Renal cortex interstitium (tissue), 11 donors: ENCODE measurements around the gene MZT2A. TPM values are rescaled to one million over a fixed set of nuclear protein-coding genes. Genes with fewer than 3 reads are reported as not detected.
"Not testable (repeated sequence)": the region's sequence is repeated elsewhere in the genome, so short reads cannot be mapped to it uniquely, and the experiment has no call there.

Experiments
- DNase-seq, 11 donors: peaks; one replicate each; pipeline ENCODE4 v3.0.0-alpha.2; 2013; ENCODE audit warnings: low read depth in 9 of 11, low spot score in 4 of 11; ENCODE audit errors: extremely low read depth in 1 of 11
- polyA plus RNA-seq, 3 donors: library from polyadenylated mRNA; unstranded; fragments of 120-200 nt; gene quantifications; one replicate each; pipeline ENCODE4 v1.2.1, GENCODE V29; 2013; ENCODE audit not compliant: insufficient read length in 3 of 3

Gene MZT2A
- polyA plus RNA-seq, 3 donors = 41.9 to 84.7 (median 67.9) TPM

- not testable (repeated sequence) for DNase-seq
Observed at GRCh38 chr2:131528981-131529863, 37.0 kb upstream of the MZT2A start.

DNA sequence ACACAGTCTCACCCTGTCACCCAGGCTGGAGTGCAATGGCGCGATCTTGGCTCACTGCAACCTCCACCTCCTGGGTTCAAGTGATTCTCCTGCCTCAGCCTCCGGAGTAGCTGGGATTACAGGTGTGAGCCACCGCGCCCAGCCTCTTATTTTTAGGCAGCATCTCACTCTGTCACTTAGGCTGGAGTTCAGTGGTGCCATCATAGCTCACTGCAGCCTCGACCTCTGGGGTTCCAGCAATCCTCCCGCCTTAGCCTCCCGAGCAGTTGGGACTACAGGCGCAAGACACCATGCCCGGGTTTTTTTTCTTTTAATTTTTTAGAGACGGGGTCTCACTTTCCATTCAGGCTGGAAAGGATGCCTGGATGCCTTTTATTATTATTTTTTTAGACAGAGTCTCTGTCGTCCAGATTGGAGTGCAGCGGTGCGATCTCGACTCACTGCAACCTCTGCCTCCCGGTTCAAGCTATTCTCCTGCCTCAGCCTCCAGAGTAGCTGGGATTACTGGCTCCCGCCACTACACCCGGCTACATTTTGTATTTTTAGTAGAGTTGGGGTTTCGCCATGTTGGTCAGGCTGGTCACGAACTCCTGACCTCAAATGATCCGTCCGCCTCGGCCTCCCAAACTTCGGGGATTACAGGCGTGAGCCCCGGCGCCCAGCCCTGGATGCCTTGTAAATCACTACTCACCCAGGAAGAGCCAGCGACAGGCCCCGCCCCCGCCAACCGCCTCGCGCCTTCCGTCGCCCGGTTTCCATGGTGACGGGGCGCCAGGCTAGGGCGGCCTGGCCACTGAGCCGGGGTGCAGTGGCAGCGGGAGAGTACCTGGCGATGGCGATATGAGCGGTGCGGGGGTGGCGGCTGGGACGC is 35.2 kb upstream of the MZT2A start, which contains the start of gene CCDC74A:
TSS of gene CCDC74A (plus strand) at position 758 of the 871 bp plus-strand sequence. CDS start at position 841, 83 bp downstream.
- peak in 4 of 11 donors; percentile 26 to 37 (median 28) for DNase-seq

DNA sequence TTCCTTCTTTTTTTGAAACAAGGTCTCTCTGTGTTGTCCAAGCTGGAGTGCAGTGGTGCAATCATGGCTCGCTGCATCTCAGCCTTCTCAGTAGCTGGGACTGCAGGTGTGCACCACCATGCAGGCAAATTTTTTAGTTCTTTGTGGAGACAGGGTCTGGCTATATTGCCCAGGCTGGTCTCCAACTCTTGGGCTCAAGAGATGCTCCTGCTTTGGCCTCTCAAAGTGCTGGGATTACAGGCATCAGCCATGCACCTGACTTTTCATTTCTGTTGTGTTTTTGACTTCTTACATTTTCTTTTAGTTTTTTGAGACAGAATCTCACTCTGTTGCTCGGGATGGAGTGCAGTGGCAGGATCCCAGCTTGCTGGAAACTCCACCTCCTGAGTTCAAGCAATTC is 33.1 kb upstream of the MZT2A start:
- DNase-seq = not testable (repeated sequence)

DNA sequence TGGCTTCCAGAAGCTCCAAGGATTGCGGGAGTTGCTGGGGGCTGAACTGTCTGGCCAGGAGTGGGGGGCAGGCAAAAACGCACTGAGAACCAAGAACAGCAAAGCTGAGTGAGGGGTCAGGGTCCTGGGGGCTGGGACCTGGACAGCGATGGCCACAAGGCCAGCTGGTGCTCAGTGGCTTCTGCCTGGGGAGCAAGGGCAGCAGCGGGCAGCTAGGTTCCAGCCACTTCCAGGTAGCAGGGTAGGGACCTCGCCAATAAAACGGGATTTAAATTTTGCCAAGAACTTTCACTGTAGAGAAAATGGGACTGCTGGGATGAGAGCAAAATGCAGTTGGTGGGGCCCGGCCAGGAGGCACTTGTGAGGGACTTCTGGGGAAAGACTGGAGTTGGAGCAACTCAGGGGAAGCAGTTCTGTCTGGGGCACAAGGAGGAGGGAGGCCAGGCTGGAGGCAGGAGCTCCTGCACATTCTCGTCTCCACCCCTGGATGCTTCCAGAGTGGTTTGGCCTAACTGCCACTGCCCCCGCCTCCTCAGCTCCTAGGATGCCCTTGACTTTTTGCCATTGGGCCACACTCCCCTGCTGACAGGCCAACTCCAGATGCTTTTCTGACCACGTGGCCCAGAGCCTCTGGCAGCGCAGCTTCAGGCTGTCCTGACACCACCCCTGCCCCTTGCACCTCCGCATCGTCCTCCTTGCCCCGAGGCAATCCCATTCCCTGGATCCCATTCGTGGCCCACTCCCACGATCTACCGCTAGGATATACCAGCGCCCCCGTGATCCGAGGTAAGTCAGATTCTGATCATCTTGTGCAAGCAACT is 30.0 kb upstream of the MZT2A start:
- no peak for DNase-seq

DNA sequence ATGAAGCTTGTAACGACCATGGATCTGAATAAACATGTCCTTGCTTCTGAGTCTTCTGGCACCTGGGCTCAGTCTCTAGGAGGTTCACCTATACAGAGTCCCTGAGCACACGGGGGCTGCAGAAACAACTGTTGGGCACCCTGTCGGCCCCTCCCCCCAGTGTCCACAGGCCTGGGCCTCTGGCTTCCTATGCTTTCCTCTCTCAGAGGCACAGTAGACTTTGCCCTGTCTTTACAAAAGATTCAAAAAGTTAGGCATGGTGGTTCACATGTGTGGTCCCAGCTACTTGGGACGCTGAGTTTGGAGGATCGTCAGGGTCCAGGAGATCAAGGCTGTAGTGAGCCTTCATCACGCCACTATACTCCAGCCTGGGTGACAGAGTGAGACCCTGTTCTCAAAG is 29.3 kb upstream of the MZT2A start:
- DNase-seq = not testable (repeated sequence)

DNA sequence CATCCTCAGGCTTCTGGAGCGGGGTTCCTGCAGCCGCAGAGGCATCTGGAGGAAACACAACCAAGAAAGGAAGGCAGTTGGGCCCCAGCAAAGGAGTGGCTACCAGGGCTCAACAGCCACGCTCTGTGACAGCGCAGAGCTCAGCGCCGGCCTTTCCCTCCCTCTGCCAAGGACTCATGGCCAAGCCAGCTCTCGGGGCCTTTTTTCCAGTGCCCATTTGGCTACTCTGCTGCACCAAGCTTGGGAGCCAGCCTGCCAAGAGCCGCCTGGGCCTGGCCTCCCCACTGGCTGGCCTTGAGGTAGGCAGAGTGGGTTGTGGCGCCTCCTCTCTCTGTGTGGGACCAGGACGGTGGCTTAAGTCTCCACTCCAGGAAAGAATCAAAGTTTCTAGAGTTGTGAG is 28.3 kb upstream of the MZT2A start:
- no peak for DNase-seq

- not testable (repeated sequence) for DNase-seq
Observed at GRCh38 chr2:131519871-131520470, 27.8 kb upstream of the MZT2A start.

DNA sequence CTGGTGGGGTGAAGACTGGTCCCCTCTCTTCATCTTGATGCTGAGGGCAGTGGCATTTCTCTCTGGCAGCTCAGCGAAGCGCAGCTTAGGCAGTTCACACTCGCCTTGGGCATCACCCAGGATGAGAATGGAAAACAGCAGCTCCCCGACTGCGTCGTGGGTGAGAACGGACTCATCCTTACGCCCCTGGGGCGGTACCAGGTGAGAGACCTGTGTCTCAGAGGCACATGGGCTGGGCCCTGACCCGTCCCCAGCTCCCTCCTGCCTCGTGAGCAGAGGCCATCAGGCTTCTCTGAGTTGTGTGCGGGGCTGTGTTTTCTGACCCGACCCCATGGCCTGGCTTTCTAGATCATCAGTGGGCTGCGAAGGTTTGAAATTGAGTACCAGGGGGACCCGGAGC is 27.3 kb upstream of the MZT2A start:
- DNase-seq = no peak

GRCh38 chr2:131518531-131518930 is 26.3 kb upstream of the MZT2A start:
- DNase-seq = not testable (repeated sequence)

DNA sequence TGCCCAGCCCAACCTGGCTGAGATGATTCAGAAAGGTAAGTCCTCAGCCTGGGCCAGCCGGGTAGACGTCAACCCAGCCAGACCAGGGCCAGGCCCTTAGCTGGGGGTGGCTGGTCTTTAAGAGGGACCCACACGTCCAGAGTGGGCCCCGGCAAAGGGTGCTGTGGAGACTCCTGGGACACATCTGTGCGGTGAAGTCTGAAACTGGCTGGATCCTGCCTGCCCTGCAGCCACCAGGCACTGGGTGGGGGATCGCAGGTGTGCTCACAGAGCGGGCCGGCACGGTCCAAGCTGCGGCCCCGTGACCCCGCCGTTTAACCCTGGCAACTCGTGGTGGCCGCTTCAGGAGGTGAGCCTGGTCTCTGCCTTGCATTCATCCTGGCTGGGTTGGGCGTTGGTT is 25.7 kb upstream of the MZT2A start:
- DNase-seq = not testable (repeated sequence)

DNA sequence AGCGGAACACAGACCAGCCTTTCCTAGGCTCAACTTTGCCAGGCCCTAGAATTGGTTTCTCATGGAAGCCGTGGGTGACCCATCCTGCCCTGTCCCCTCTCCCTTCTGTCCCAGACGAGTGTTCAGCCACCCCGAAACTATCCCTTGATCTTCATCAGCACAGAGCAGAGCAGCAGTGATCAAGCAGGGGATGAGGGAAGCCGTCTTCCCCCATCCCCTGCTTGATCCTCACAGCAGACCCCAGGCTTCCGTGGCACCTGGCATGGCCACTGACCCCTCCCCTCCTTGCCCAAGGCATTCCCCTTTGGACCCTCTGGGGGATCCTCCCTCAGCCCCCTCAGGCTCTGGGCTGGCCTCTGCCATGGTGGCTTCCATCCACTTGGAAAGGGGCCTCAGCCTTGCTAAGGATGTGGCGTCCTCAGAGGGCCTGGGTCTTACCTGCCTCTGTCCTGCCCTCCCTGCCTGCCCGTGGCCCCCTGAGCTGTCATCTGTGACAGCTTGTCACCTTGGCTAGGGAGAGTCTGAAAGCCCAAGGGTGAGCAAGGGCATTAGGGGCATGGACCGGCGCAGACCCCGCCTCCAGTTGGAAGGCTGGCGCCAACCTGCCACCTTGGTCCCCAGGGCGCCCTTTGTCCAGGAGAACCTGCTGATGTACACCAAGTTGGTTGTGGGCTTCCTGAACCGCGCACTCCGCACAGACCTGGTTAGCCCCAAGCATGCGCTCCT is 25.1 kb upstream of the MZT2A start:
- no peak for DNase-seq

GRCh38 chr2:131516621-131517020 is 24.4 kb upstream of the MZT2A start:
- DNase-seq = not testable (repeated sequence)

- no peak for DNase-seq
Observed at GRCh38 chr2:131516011-131516410, 23.8 kb upstream of the MZT2A start.

DNA sequence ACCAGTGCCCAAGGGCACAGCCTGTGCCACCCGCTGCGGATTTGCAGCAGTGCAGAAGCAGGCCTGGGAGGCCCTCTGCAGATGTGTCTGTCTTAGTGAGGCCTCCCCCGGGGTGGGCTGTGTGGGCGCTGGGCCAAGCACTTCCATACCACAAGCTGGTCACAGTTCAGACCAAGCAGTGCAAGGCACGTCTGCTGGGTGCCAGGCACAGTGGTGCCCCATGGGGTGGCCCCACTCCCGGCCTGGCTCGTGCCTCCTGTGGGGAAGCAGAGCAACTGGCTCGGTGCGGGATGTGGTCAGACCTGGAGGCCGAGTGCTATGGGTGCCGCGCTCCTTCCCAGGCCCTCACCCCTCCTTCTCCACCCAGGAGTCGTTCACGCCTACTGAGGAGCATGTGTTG is 23.0 kb upstream of the MZT2A start:
- DNase-seq = not testable (repeated sequence)

GRCh38 chr2:131514408-131515166 is 22.4 kb upstream of the MZT2A start:
- not testable (repeated sequence) for DNase-seq

- DNase-seq = not testable (repeated sequence)
Observed at GRCh38 chr2:131511969-131512870, 20.0 kb upstream of the MZT2A start.
